ENCODE measurements around the gene SLC9B2.

The SLC9B2 gene

DNA sequence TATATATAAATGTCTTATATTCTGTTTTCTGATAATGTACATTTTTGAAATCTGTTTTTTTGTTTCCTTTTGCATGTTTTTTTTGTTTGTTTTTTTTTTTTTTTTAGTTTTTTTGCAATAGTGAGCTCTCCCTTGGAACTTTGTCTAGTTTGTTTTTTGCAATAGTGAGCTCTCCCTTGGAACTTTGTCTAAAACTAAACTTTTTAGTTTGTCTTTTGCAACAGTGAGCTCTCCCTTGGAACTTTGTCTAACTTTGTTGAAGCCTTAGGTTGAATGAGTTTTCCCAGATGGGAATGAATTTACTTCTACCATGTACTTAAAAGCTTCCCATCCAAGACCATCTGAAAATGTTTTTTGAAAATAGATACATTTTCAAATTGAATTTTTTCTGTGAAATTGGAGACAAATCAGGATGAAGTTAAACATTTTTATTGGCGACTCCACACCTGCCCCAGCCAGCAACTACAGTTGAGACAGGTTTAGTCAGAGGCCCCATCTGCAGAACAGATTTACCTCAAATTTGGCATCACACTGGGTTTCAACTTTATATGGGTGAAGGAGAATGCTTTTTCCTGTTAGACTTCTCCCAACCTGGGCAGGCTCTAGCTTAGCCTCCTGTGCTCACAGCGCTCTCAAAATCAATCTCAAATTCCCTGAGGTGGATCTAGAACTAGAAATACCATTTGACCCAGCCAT, 16.0 kb downstream of the SLC9B2 start:
- Histone ChIP-seq H3K9me3 (ENCODE audit: severe bottlenecking) (no peaks in the 10 kb centered on the region), H3K36me3 (peaks cover 2% of the 10 kb centered on the region)
- no peak for DNase-seq

GRCh38 chr4:103054030-103054429, 22.5 kb downstream of the SLC9B2 start:
- no peak for DNase-seq
- no peaks in the 10 kb centered on the region for H3K27me3 ChIP-seq (ENCODE audit: insufficient read depth, low read depth, severe bottlenecking)
- no peak overlapping the region for H3K4me3 ChIP-seq (ENCODE audit: low read depth, low read length)
- H3K9me3 ChIP-seq (ENCODE audit: severe bottlenecking), result no peaks in the 10 kb centered on the region
- H3K27ac ChIP-seq, result no peak overlapping the region
- TF ChIP-seq, protein P1, sequence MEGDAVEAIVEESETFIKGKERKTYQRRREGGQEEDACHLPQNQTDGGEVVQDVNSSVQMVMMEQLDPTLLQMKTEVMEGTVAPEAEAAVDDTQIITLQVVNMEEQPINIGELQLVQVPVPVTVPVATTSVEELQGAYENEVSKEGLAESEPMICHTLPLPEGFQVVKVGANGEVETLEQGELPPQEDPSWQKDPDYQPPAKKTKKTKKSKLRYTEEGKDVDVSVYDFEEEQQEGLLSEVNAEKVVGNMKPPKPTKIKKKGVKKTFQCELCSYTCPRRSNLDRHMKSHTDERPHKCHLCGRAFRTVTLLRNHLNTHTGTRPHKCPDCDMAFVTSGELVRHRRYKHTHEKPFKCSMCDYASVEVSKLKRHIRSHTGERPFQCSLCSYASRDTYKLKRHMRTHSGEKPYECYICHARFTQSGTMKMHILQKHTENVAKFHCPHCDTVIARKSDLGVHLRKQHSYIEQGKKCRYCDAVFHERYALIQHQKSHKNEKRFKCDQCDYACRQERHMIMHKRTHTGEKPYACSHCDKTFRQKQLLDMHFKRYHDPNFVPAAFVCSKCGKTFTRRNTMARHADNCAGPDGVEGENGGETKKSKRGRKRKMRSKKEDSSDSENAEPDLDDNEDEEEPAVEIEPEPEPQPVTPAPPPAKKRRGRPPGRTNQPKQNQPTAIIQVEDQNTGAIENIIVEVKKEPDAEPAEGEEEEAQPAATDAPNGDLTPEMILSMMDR (IDR thresholded peaks at IDR 0.05; ENCODE audit: low read depth, low read length), result no peak
- H3K36me3 ChIP-seq, result no peaks in the 10 kb centered on the region; the same call in 1 of the 2 replicates

More for the DNA sequence above, 16.0 kb downstream of the SLC9B2 start:
- H3K4me3 ChIP-seq (ENCODE audit: low read depth, low read length), result no peak overlapping the region
- no peaks in the 10 kb centered on the region for H3K27me3 ChIP-seq (ENCODE audit: insufficient read depth, low read depth, severe bottlenecking)
- TF ChIP-seq, protein P1 (IDR thresholded peaks at IDR 0.05; ENCODE audit: low read depth, low read length), result no peak
- no peak overlapping the region for H3K27ac ChIP-seq

DNA sequence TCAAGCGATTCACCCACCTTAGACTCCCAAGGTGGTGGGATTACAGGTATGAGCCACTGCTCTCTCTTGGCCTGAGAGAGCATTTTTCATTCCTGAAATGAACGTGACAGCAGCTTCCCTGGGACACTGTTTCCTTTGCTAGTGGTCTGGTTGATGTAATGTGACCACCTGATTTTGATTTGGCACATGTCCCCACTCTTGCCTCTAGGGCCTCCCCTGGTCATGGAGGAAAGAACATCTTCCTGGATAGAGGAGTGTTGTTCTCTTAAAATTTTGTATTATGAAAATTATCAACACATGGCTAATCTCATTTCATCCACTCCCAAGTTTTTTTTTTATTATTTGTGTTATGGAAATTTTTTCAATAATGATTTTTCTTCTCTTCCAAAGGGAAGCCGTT, 23.8 kb downstream of the SLC9B2 start:
- TF ChIP-seq, protein P1 (IDR thresholded peaks at IDR 0.05; ENCODE audit: low read depth, low read length), result no peak
- no peak for DNase-seq

GRCh38 chr4:103052145-103052544, 24.4 kb downstream of the SLC9B2 start:
- TF ChIP-seq, protein P1 (IDR thresholded peaks at IDR 0.05; ENCODE audit: low read depth, low read length), result no peak
- Histone ChIP-seq H3K4me3 (ENCODE audit: low read depth, low read length) (no peak overlapping the region), H3K27me3 (ENCODE audit: insufficient read depth, low read depth, severe bottlenecking) (no peaks in the 10 kb centered on the region), H3K27ac (no peak overlapping the region), H3K9me3 (ENCODE audit: severe bottlenecking) (no peaks in the 10 kb centered on the region), H3K36me3 (no peaks in the 10 kb centered on the region; the same call in 1 of the 2 replicates)
- DNase-seq, result no peak

More for the DNA sequence above, 23.8 kb downstream of the SLC9B2 start:
- no peaks in the 10 kb centered on the region; the same call in 1 of the 2 replicates for H3K36me3 ChIP-seq
- H3K9me3 ChIP-seq (ENCODE audit: severe bottlenecking), result no peaks in the 10 kb centered on the region
- H3K4me3 ChIP-seq (ENCODE audit: low read depth, low read length), result no peak overlapping the region
- H3K27me3 ChIP-seq (ENCODE audit: insufficient read depth, low read depth, severe bottlenecking), result no peaks in the 10 kb centered on the region
- no peak overlapping the region for H3K27ac ChIP-seq

- Histone ChIP-seq H3K9me3 (ENCODE audit: severe bottlenecking) (no peaks in the 10 kb centered on the region), H3K27ac (no peak overlapping the region), H3K27me3 (ENCODE audit: insufficient read depth, low read depth, severe bottlenecking) (no peaks in the 10 kb centered on the region), H3K4me3 (ENCODE audit: low read depth, low read length) (no peak overlapping the region), H3K36me3 (no peaks in the 10 kb centered on the region; the same call in 1 of the 2 replicates)
- no peak for DNase-seq
- TF ChIP-seq, protein P1 (IDR thresholded peaks at IDR 0.05; ENCODE audit: low read depth, low read length), result no peak
These were observed 25.7 kb downstream of the SLC9B2 start for GRCh38 chr4:103050736-103051436.
